Liver (tissue), 3 donors: ENCODE results near the gene WDR41.

Source experiments
- FOXA1 ChIP-seq: IDR thresholded peaks from 2 replicates; pipeline ENCODE4 v1.6.1; 2016; ENCODE audit warnings: antibody characterized with exemption
- GABPA ChIP-seq, 2 donors: IDR thresholded peaks in 1 of 2; conservative IDR thresholded peaks in 1 of 2; 2 replicates each; pipeline ENCODE4 v1.6.1; 2016; ENCODE audit warnings: antibody characterized with exemption in 2 of 2, mild to moderate bottlenecking in 1 of 2, moderate library complexity in 1 of 2
- RAD21 ChIP-seq, 2 donors: IDR thresholded peaks; 2 replicates each; pipeline ENCODE4 v1.6.1; 2016; ENCODE audit warnings: antibody characterized with exemption in 2 of 2, mild to moderate bottlenecking in 2 of 2
- RXRA ChIP-seq, 2 donors: IDR thresholded peaks; 2 replicates each; pipeline ENCODE4 v1.6.1; 2017 to 2018; ENCODE audit warnings: antibody characterized with exemption in 2 of 2, mild to moderate bottlenecking in 1 of 2
- SP1 ChIP-seq: IDR thresholded peaks from 2 replicates; pipeline ENCODE4 v1.6.1; 2018; ENCODE audit warnings: antibody characterized with exemption, mild to moderate bottlenecking
- TAF1 ChIP-seq: conservative IDR thresholded peaks from 2 replicates; pipeline ENCODE4 v1.6.1; 2016; ENCODE audit warnings: antibody characterized with exemption, mild to moderate bottlenecking
- YY1 ChIP-seq: IDR thresholded peaks from 2 replicates; pipeline ENCODE4 v1.6.1; 2016; ENCODE audit warnings: antibody characterized with exemption, mild to moderate bottlenecking
- TF ChIP-seq, protein P1 (sequence below): fragments of 150-350 bp; IDR thresholded peaks from 2 replicates; pipeline ENCODE4 v1.5.1; 2017; ENCODE audit warnings: improper control_type of control experiment, low read depth, low read length; ENCODE audit not compliant: missing input control
- TF ChIP-seq, protein P2 (sequence below): IDR thresholded peaks from 2 replicates; pipeline ENCODE4 v1.6.1; 2016; ENCODE audit warnings: antibody characterized with exemption
- TF ChIP-seq, protein P3 (sequence below): IDR thresholded peaks from 2 replicates; pipeline ENCODE4 v1.6.1; 2016; ENCODE audit warnings: antibody characterized with exemption, mild to moderate bottlenecking
- TF ChIP-seq, protein P4 (sequence below): IDR thresholded peaks from 2 replicates; pipeline ENCODE4 v1.6.1; 2016; ENCODE audit warnings: antibody characterized with exemption
- donor health status: healthy.
- donor health status: healthy.

DNA sequence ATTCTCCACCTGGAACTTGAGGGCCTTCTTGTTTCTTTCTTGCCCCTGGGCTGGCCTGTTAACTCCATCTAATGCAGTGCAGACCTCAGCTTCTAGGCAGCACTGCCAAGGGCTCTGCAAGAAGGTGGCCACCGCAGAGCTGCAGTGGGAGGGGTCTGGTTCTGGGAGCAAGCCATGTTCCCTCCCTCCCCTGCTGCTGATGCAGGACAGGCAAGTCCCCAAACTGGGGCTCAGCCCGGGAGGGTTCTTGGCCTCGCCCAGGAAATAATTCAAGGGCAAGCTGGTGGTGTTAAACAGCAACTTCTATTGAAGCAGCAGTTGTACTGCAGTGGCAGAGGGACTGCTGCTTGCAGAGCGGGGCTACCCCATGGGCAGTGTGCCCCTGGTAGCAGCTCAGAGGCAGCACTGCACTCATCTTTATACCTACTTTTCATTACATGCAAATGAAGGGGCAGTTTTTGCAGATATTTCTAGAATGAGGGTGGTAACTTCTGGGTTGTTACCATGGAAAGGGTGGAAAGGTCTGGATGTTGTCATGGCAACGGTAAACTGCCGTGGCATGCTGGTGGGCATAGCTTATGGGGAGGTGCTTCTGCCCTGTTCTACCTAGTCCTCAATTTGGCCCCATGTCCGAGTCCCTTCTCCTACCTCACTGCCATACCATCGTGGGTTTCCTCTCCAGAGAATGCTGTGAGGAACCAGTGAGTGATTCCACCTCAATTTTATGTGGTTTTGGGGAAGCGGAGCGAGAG is 82.1 kb downstream of the WDR41 start:
- TF ChIP-seq, protein P1, sequence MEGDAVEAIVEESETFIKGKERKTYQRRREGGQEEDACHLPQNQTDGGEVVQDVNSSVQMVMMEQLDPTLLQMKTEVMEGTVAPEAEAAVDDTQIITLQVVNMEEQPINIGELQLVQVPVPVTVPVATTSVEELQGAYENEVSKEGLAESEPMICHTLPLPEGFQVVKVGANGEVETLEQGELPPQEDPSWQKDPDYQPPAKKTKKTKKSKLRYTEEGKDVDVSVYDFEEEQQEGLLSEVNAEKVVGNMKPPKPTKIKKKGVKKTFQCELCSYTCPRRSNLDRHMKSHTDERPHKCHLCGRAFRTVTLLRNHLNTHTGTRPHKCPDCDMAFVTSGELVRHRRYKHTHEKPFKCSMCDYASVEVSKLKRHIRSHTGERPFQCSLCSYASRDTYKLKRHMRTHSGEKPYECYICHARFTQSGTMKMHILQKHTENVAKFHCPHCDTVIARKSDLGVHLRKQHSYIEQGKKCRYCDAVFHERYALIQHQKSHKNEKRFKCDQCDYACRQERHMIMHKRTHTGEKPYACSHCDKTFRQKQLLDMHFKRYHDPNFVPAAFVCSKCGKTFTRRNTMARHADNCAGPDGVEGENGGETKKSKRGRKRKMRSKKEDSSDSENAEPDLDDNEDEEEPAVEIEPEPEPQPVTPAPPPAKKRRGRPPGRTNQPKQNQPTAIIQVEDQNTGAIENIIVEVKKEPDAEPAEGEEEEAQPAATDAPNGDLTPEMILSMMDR, result no peak
- TF ChIP-seq FOXA1 (no peak), RAD21 (IDR thresholded peaks at IDR 0.05) (no peak), RXRA (IDR thresholded peaks at IDR 0.05) (no peak), GABPA (IDR thresholded peaks at IDR 0.05 in 1 of 2, conservative IDR thresholded peaks at IDR 0.05 in 1 of 2) (no peak), TAF1 (no peak), YY1 (no peak), SP1 (no peak)
- TF ChIP-seq, protein P2, sequence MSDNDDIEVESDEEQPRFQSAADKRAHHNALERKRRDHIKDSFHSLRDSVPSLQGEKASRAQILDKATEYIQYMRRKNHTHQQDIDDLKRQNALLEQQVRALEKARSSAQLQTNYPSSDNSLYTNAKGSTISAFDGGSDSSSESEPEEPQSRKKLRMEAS, result no peak
- TF ChIP-seq, protein P3, sequence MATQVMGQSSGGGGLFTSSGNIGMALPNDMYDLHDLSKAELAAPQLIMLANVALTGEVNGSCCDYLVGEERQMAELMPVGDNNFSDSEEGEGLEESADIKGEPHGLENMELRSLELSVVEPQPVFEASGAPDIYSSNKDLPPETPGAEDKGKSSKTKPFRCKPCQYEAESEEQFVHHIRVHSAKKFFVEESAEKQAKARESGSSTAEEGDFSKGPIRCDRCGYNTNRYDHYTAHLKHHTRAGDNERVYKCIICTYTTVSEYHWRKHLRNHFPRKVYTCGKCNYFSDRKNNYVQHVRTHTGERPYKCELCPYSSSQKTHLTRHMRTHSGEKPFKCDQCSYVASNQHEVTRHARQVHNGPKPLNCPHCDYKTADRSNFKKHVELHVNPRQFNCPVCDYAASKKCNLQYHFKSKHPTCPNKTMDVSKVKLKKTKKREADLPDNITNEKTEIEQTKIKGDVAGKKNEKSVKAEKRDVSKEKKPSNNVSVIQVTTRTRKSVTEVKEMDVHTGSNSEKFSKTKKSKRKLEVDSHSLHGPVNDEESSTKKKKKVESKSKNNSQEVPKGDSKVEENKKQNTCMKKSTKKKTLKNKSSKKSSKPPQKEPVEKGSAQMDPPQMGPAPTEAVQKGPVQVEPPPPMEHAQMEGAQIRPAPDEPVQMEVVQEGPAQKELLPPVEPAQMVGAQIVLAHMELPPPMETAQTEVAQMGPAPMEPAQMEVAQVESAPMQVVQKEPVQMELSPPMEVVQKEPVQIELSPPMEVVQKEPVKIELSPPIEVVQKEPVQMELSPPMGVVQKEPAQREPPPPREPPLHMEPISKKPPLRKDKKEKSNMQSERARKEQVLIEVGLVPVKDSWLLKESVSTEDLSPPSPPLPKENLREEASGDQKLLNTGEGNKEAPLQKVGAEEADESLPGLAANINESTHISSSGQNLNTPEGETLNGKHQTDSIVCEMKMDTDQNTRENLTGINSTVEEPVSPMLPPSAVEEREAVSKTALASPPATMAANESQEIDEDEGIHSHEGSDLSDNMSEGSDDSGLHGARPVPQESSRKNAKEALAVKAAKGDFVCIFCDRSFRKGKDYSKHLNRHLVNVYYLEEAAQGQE, result no peak
- TF ChIP-seq, protein P4, sequence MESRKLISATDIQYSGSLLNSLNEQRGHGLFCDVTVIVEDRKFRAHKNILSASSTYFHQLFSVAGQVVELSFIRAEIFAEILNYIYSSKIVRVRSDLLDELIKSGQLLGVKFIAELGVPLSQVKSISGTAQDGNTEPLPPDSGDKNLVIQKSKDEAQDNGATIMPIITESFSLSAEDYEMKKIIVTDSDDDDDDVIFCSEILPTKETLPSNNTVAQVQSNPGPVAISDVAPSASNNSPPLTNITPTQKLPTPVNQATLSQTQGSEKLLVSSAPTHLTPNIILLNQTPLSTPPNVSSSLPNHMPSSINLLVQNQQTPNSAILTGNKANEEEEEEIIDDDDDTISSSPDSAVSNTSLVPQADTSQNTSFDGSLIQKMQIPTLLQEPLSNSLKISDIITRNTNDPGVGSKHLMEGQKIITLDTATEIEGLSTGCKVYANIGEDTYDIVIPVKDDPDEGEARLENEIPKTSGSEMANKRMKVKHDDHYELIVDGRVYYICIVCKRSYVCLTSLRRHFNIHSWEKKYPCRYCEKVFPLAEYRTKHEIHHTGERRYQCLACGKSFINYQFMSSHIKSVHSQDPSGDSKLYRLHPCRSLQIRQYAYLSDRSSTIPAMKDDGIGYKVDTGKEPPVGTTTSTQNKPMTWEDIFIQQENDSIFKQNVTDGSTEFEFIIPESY, result no peak
